ENCODE data around the gene KRABD2.
"Not testable (repeated sequence)": the region's sequence is repeated elsewhere in the genome, so short reads cannot be mapped to it uniquely, and the experiment has no call there.

KRABD2 gene

GRCh38 chr17:8376271-8377067 is at the start of gene KRABD2:
KRABD2 (minus strand) TSS chr17:8376704.
- DNase-seq, result peak; percentile 96

GRCh38 chr17:8421571-8421970 is 45.1 kb upstream of the KRABD2 start:
- DNase-seq, result no peak

GRCh38 chr17:8420041-8420934 is 43.8 kb upstream of the KRABD2 start:
- DNase-seq, result peak; percentile 37

GRCh38 chr17:8419305-8419704 is 42.8 kb upstream of the KRABD2 start:
- DNase-seq, result no peak

GRCh38 chr17:8418471-8418870 is 42.0 kb upstream of the KRABD2 start:
- no peak for DNase-seq

GRCh38 chr17:8417806-8418205 is 41.3 kb upstream of the KRABD2 start:
- no peak for DNase-seq

GRCh38 chr17:8413938-8414337 is 37.4 kb upstream of the KRABD2 start:
- no peak for DNase-seq

GRCh38 chr17:8413328-8413727 is 36.8 kb upstream of the KRABD2 start:
- DNase-seq, result no peak

- no peak for DNase-seq
Observed at GRCh38 chr17:8412089-8412488, 35.6 kb upstream of the KRABD2 start.

GRCh38 chr17:8410883-8411238 is 34.4 kb upstream of the KRABD2 start:
- DNase-seq, result no peak

- peak; percentile 96 for DNase-seq
Observed at GRCh38 chr17:8409966-8410882, 33.7 kb upstream of the KRABD2 start.

GRCh38 chr17:8408371-8408770 is 31.9 kb upstream of the KRABD2 start:
- DNase-seq, result no peak

GRCh38 chr17:8406174-8406573 is 29.7 kb upstream of the KRABD2 start:
- no peak for DNase-seq

GRCh38 chr17:8405499-8406016 is 29.1 kb upstream of the KRABD2 start:
- DNase-seq, result no peak

- peak; percentile 30 for DNase-seq
Observed at GRCh38 chr17:8402921-8403536, 26.5 kb upstream of the KRABD2 start.

GRCh38 chr17:8401107-8401506 is 24.6 kb upstream of the KRABD2 start:
- no peak for DNase-seq

- DNase-seq, result no peak
Observed at GRCh38 chr17:8398980-8399379, 22.5 kb upstream of the KRABD2 start.

GRCh38 chr17:8397636-8398035 is 21.1 kb upstream of the KRABD2 start, which contains the start of gene RNF222:
RNF222 (minus strand) TSS chr17:8397827; CDS start chr17:8393461, 4,366 bp downstream.
- DNase-seq, result peak; percentile 14

- DNase-seq, result not testable (repeated sequence)
Observed at GRCh38 chr17:8394497-8394896, 18.0 kb upstream of the KRABD2 start.

- no peak for DNase-seq
Observed at GRCh38 chr17:8393470-8394231, 17.1 kb upstream of the KRABD2 start.
